GM12878 (cell line): ENCODE results near the gene ERC1. TPM values are rescaled to one million over a fixed set of nuclear protein-coding genes. Genes with fewer than 3 reads are reported as not detected.

Experiments used
- ATAC-seq: fragments of 200-7000 bp; cut with Tn5 transposase; 3 replicates; pipeline ENCODE4 v1.9.1; 2020; ENCODE audit warnings: mild to moderate bottlenecking, moderate library complexity
- BruUV-seq: library from RNA; stranded (reverse); fragments of 400-500 nt; replicated peaks from 2 replicates; lab custom pipeline; 2021; lab: Mats Ljungman, UMichigan
- CTCF ChIA-PET: fragments of 300-600 bp; sonication (Branson Sonifier 250); formaldehyde crosslinking; extraction: SDS; loops from one replicate; lab custom pipeline; 2021; ENCODE audit warnings: inconsistent platforms; lab: Yijun Ruan, JAX
- POLR2A ChIA-PET: fragments of 350-600 bp; formaldehyde crosslinking; extraction: SDS; loops from one replicate; lab custom pipeline; 2021; ENCODE audit warnings: inconsistent platforms; lab: Charles Lee
- RAD21 ChIA-PET: fragments of 300-600 bp; sonication (Branson Sonifier 250); formaldehyde crosslinking; loops from one replicate; lab custom pipeline; 2023; ENCODE audit warnings: antibody characterized with exemption; ENCODE audit not compliant: unreplicated experiment; lab: Charles Lee
- SMC1A ChIA-PET: fragments of 300-600 bp; sonication (Branson Sonifier 250); formaldehyde crosslinking; loops from one replicate; lab custom pipeline; 2023; ENCODE audit not compliant: unreplicated experiment, uncharacterized antibody; lab: Charles Lee
- DNase-seq: peaks from one replicate; pipeline ENCODE4 v3.0.0-alpha.2; 2011; ENCODE audit warnings: low read depth, low spot score
- FAIRE-seq: peaks from 3 replicates; lab custom pipeline; 2011; peaks lifted over from hg19 to GRCh38; lab: Jason Lieb, UNC
- H2AFZ ChIP-seq: 2 replicates; pipeline ENCODE4 v1.6.0; 2011; ENCODE audit warnings: low read depth, low read length, control low read depth; ENCODE audit not compliant: control insufficient read depth
- H3K27ac ChIP-seq: 2 replicates; pipeline ENCODE4 v1.5.1; 2011; ENCODE audit warnings: control low read depth; ENCODE audit not compliant: control insufficient read depth, insufficient read depth
- H3K27me3 ChIP-seq, 2 experiments: replicated peaks in 1 of 2; 2 replicates each; pipeline versions ENCODE4 v1.6.0 to v1.6.1; 2011; ENCODE audit warnings: low read length in 1 of 2; ENCODE audit not compliant: control insufficient read depth in 2 of 2, insufficient read depth in 2 of 2
- H3K36me3 ChIP-seq, 2 experiments: 2 replicates each; pipeline ENCODE4 v1.5.1; 2011; ENCODE audit warnings: low read length in 1 of 2; ENCODE audit not compliant: control insufficient read depth in 2 of 2, insufficient read depth in 2 of 2
- H3K4me1 ChIP-seq: 2 replicates; pipeline ENCODE4 v1.6.1; 2011; ENCODE audit warnings: mild to moderate bottlenecking, low read length, moderate library complexity, mixed read lengths; ENCODE audit not compliant: control insufficient read depth, insufficient read depth
- H3K4me2 ChIP-seq: 2 replicates; pipeline ENCODE4 v1.6.0; 2011; ENCODE audit warnings: control low read depth; ENCODE audit not compliant: control insufficient read depth, insufficient read depth
- H3K4me3 ChIP-seq: fragments of 200-600 bp; sonication (generic); 2 replicates; pipeline ENCODE4 v1.5.1; 2016
- H3K79me2 ChIP-seq: 2 replicates; pipeline ENCODE4 v1.6.0; 2011; ENCODE audit warnings: low read length; ENCODE audit not compliant: control insufficient read depth, insufficient read depth
- H3K9ac ChIP-seq: 2 replicates; pipeline ENCODE4 v1.8.0; 2011; ENCODE audit warnings: low read length, control low read depth, mixed read lengths; ENCODE audit not compliant: control insufficient read depth, insufficient read depth
- H3K9me3 ChIP-seq: replicated peaks from 3 replicates; pipeline ENCODE4 v1.5.1; 2011; ENCODE audit warnings: mild to moderate bottlenecking, low read length; ENCODE audit not compliant: control insufficient read depth, insufficient read depth
- H4K20me1 ChIP-seq: 2 replicates; pipeline ENCODE4 v1.6.0; 2011; ENCODE audit not compliant: control insufficient read depth, insufficient read depth
- CHD4 ChIP-seq: fragments of 200-600 bp; sonication (generic); IDR thresholded peaks from 2 replicates; pipeline ENCODE4 v1.6.1; 2016; ENCODE audit warnings: mild to moderate bottlenecking
- FOS ChIP-seq: IDR thresholded peaks from 3 replicates; pipeline ENCODE4 v1.6.1; 2011; ENCODE audit warnings: borderline replicate concordance; ENCODE audit not compliant: insufficient read length; ENCODE audit errors: extremely low read depth
- LARP7 ChIP-seq: fragments of 450-650 bp; IDR thresholded peaks from 2 replicates; pipeline ENCODE4 v1.6.1; 2017; ENCODE audit warnings: mild to moderate bottlenecking
- RB1 ChIP-seq: fragments of 450-650 bp; formaldehyde crosslinking; IDR thresholded peaks from 2 replicates; pipeline ENCODE4 v1.6.1; 2017; ENCODE audit warnings: mild to moderate bottlenecking, borderline replicate concordance
- SKIL ChIP-seq: fragments of 450-650 bp; IDR thresholded peaks from 2 replicates; pipeline ENCODE4 v1.6.1; 2017; ENCODE audit warnings: mild to moderate bottlenecking, low read depth, inconsistent platforms; ENCODE audit not compliant: poor library complexity, severe bottlenecking
- SPI1 ChIP-seq: IDR thresholded peaks from 2 replicates; pipeline ENCODE4 v1.6.1; 2011; ENCODE audit warnings: low read depth, mild to moderate bottlenecking, low read length, moderate library complexity, borderline replicate concordance; ENCODE audit not compliant: insufficient read depth
- STAT3 ChIP-seq: IDR thresholded peaks from 2 replicates; pipeline ENCODE4 v1.6.1; 2011; ENCODE audit warnings: low read depth, low read length, improper control_type of control experiment
- ZNF217 ChIP-seq: fragments of 450-650 bp; IDR thresholded peaks from 2 replicates; pipeline ENCODE4 v1.6.1; 2017; ENCODE audit warnings: antibody characterized with exemption, mild to moderate bottlenecking
- ZNF24 ChIP-seq: fragments of 450-650 bp; IDR thresholded peaks from 2 replicates; pipeline ENCODE4 v1.6.1; 2017; ENCODE audit warnings: antibody characterized with exemption, mild to moderate bottlenecking
- WGBS: methylation state at CpG from one replicate; pipeline ENCODE4 v1.1.6; 2016; ENCODE audit warnings: low lambda C conversion rate; ENCODE audit not compliant: insufficient replicate concordance, insufficient coverage; ENCODE audit errors: missing lambda C conversion rate; 5-methylcytosine and 5-hydroxymethylcytosine counted together
- in situ Hi-C: fragments of 300-500 bp; cut with MboI; formaldehyde crosslinking; loops from 9 replicates; pipeline ENCODE4 v1.14.3; 2018; ENCODE audit warnings: mixed read lengths
- intact Hi-C: fragments of 100-400 bp; cut with micrococcal nuclease; formaldehyde crosslinking; loops from one replicate; pipeline ENCODE4 v1.14.2; 2022; ENCODE audit not compliant: unreplicated experiment
- polyA plus RNA-seq, 11 experiments: library from polyadenylated mRNA; depleted of rRNA in 4 of 11; unstranded in 6 of 11; stranded (reverse) in 5 of 11; fragments of >200 nt; fragmentation: Nextera tagmentation in 4 of 11; fragmentation: Illumina TruSeq in 1 of 11; extraction: Ambion mirVana in 4 of 11; extraction: Trizol in 1 of 11; gene quantifications; 1 replicate in 1 of 11; 2 replicates in 10 of 11; pipeline versions ENCODE4 v1.2.1 to v1.2.3, GENCODE V29; 2011 to 2016; ENCODE audit warnings: inconsistent platforms in 2 of 11, missing spikeins in 2 of 11, low read depth in 1 of 11
- total RNA-seq, 4 experiments: library from RNA; depleted of rRNA in 3 of 4; stranded (reverse); fragments of >200 nt in 3 of 4; fragmentation: Illumina TruSeq in 1 of 4; extraction: Trizol in 1 of 4; gene quantifications; 2 replicates each; pipeline versions ENCODE4 v1.2.1 to v1.2.3, GENCODE V29; 2013 to 2021
- TF ChIP-seq, protein P1 (sequence below): IDR thresholded peaks from 2 replicates; pipeline ENCODE4 v1.6.1; 2012; ENCODE audit warnings: mild to moderate bottlenecking, low read depth, low read length

ERC1 gene
- total and polyA plus RNA-seq, 10 of the 15 experiments (the other 5 are each of a cell fraction or from before 2014, with no cell fraction given): 0.75 to 8.0 (median 5.0) TPM

DNA sequence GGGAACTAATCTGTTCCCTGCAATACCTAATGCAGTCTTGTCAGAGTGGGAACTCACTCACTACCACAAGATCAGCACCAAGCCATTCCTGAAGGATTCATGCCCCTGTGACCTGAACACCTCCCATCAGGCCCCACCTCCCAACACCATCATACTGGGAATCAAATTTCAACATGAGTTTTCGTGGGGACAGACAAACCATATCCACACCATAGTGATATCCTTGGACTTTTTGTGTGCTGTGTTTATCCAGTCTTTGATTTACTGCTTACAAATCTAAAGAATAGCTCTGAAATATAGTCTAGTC is 359.9 kb downstream of the ERC1 start:
- Histone ChIP-seq H3K4me2 (no peak overlapping the region), H3K79me2 (no peaks in the 10 kb centered on the region), H2AFZ (no peak overlapping the region), H3K27ac (no peak overlapping the region), H3K9me3 (no peaks in the 10 kb centered on the region), H3K27me3 (no peaks in the 10 kb centered on the region), H3K4me3 (no peak overlapping the region), H4K20me1 (no peaks in the 10 kb centered on the region), H3K9ac (no peak overlapping the region), H3K4me1 (no peaks in the 10 kb centered on the region), H3K36me3 (no peaks in the 10 kb centered on the region)
- no peak for ATAC-seq
- in situ Hi-C loops (no loop called here), intact Hi-C loops (no loop called here)
- ChIA-PET RAD21 (no interaction called here), CTCF (no interaction called here), SMC1A (interaction anchor here (0.8 to 1.5 kb wide), 2 partner anchors 18 to 126 kb away, joined by 3 read pairs; no protein-coding TSS in a partner anchor), POLR2A (no interaction called here)
- FAIRE-seq: no peak
- TF ChIP-seq ZNF24 (no peak), SPI1 (no peak), FOS (no peak), LARP7 (no peak), RB1 (no peak), CHD4 (no peak), STAT3 (no peak), SKIL (no peak), ZNF217 (no peak)
- TF ChIP-seq, protein P1, sequence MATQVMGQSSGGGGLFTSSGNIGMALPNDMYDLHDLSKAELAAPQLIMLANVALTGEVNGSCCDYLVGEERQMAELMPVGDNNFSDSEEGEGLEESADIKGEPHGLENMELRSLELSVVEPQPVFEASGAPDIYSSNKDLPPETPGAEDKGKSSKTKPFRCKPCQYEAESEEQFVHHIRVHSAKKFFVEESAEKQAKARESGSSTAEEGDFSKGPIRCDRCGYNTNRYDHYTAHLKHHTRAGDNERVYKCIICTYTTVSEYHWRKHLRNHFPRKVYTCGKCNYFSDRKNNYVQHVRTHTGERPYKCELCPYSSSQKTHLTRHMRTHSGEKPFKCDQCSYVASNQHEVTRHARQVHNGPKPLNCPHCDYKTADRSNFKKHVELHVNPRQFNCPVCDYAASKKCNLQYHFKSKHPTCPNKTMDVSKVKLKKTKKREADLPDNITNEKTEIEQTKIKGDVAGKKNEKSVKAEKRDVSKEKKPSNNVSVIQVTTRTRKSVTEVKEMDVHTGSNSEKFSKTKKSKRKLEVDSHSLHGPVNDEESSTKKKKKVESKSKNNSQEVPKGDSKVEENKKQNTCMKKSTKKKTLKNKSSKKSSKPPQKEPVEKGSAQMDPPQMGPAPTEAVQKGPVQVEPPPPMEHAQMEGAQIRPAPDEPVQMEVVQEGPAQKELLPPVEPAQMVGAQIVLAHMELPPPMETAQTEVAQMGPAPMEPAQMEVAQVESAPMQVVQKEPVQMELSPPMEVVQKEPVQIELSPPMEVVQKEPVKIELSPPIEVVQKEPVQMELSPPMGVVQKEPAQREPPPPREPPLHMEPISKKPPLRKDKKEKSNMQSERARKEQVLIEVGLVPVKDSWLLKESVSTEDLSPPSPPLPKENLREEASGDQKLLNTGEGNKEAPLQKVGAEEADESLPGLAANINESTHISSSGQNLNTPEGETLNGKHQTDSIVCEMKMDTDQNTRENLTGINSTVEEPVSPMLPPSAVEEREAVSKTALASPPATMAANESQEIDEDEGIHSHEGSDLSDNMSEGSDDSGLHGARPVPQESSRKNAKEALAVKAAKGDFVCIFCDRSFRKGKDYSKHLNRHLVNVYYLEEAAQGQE: no peak
- BruUV-seq: no TSS peak
- WGBS: 0% methylated on average over 1 of the region's 1 CpG
- no peak for DNase-seq
